ENCODE data around the gene FHDC1. TPM values are rescaled to one million over a fixed set of nuclear protein-coding genes. Genes with fewer than 3 reads are reported as not detected.
A peak's percentile ranks its signal among the peaks of the same experiment; 100 is the strongest.
"Not testable (repeated sequence)": the region's sequence is repeated elsewhere in the genome, so short reads cannot be mapped to it uniquely, and the experiment has no call there.

FHDC1 gene, protein sequence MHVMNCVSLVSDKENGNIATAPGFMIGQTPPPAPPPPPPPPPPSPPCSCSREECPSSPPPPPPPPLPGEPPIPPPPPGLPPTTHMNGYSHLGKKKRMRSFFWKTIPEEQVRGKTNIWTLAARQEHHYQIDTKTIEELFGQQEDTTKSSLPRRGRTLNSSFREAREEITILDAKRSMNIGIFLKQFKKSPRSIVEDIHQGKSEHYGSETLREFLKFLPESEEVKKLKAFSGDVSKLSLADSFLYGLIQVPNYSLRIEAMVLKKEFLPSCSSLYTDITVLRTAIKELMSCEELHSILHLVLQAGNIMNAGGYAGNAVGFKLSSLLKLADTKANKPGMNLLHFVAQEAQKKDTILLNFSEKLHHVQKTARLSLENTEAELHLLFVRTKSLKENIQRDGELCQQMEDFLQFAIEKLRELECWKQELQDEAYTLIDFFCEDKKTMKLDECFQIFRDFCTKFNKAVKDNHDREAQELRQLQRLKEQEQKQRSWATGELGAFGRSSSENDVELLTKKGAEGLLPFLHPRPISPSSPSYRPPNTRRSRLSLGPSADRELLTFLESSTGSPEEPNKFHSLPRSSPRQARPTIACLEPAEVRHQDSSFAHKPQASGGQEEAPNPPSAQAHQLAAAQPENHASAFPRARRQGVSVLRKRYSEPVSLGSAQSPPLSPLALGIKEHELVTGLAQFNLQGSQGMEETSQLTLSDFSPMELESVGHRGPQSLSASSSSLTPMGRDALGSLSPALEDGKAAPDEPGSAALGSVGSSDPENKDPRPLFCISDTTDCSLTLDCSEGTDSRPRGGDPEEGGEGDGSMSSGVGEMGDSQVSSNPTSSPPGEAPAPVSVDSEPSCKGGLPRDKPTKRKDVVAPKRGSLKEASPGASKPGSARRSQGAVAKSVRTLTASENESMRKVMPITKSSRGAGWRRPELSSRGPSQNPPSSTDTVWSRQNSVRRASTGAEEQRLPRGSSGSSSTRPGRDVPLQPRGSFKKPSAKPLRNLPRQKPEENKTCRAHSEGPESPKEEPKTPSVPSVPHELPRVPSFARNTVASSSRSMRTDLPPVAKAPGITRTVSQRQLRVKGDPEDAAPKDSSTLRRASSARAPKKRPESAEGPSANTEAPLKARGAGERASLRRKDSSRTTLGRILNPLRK
- total RNA-seq (0.20 TPM), polyA plus RNA-seq (not detected)

DNA sequence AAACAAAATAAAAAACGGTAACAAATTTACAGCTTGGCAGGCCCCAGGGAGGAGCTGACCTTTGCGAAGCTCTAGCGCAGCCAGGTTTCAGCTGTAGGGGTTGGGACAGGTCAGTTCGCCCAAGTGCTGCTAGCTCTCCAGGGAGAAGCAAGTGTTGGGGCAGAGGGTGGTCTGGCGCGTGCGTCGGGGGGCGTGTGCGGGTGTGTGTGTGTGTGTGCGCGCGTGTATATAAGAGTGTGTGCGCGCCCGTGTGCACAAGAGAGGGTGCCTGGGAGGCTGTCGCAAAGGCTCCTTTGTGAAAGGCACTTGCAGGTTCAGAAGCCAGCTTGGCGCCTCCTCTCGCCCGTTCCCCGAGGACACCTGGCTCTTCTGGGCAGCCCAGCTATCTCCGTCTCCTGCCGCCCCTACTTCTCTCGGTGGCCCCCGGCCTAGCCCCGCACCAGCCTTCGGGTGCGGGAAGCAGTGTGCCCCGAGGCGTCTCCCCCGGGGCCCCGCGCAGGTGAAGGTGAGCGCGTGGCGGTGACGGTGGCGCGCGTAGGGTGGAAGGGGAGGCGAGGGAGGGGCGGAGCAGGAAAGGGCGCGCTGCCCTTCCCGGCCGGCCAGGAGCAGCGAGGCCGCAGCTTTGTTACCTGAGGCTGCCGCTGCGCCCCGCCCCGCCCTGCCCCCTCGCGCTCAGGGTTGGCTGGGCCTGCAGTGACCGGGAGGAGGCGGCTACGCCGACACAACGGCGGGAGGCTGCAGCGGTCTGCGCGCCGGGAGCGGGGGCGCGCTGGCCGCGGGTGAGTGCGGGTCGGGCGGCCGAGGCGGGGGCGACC, at the start of gene FHDC1:
Gene FHDC1 (plus strand): TSS at position 693 of the 815 bp plus-strand sequence. CDS start 6,735 bp downstream, outside the sequence.
- DNase-seq (peak in 1 of 3 donors; percentile 41), ATAC-seq (ENCODE audit: low read depth in 2 of 2) (peak in 1 of 2 donors; percentile 38)
- Histone ChIP-seq H3K27me3 (ENCODE audit: control insufficient read depth, insufficient read depth, low read length) (peaks cover 38% of the 10 kb centered on the region), H3K4me3 (ENCODE audit: low read depth, low read length) (no peak within 1 kb of the TSS), H3K27ac (ENCODE audit: insufficient read depth, low read length, poor library complexity, severe bottlenecking) (no peak within 1 kb of the TSS), H3K36me3 (ENCODE audit: control insufficient read depth, insufficient read depth, low read length) (no peaks in the 10 kb centered on the region), H3K9me3 (ENCODE audit: control insufficient read depth in 2 of 2, low read length in 2 of 2) (no peaks in the 10 kb centered on the region), H3K4me1 (ENCODE audit: control insufficient read depth, insufficient read depth, low read length, poor library complexity, severe bottlenecking) (peaks cover 32% of the 10 kb centered on the region)
- Mint-ChIP-seq H3K36me3 (no peaks in the 10 kb centered on the region), H3K27ac (peak within 1 kb of the TSS in 1 of 3 donors; percentile 9), H3K4me3 (peak within 1 kb of the TSS; percentile 35 to 76 (median 60)), H3K9me3 (peaks cover 0 to 4% (median 0%) of the 10 kb centered on the region in 7 donors), H3K4me1 (peaks cover 3 to 24% (median 14%) of the 10 kb centered on the region in 4 donors), H3K27me3 (peaks cover 64% of the 10 kb centered on the region)

DNA sequence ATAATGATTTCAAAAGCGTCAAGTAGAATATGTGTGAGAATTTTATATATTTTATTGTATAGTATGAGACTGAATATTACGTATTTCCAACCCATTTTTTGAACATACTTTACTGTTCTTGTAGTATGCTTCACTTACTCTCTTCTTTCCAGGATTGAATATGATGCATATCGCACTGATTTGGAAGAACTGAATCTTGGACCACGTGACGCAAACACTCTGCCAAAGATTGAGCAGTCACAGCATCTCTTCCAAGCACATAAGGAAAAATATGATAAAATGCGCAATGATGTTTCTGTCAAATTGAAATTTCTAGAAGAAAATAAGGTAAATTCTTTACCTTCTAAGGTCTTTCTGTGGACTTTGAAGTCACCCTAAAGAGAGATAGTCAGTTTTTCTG, 48.1 kb upstream of the FHDC1 start:
- H3K4me1 Mint-ChIP-seq: peaks cover 0 to 3% (median 0%) of the 10 kb centered on the region in 4 donors
- Histone ChIP-seq H3K36me3 (ENCODE audit: control insufficient read depth, insufficient read depth, low read length) (peaks cover 8% of the 10 kb centered on the region), H3K9me3 (ENCODE audit: control insufficient read depth in 2 of 2, low read length in 2 of 2) (no peaks in the 10 kb centered on the region), H3K27me3 (ENCODE audit: control insufficient read depth, insufficient read depth, low read length) (no peaks in the 10 kb centered on the region), H3K4me1 (ENCODE audit: control insufficient read depth, insufficient read depth, low read length, poor library complexity, severe bottlenecking) (no peaks in the 10 kb centered on the region), H3K4me3 (ENCODE audit: low read depth, low read length) (no peak overlapping the region), H3K27ac (ENCODE audit: insufficient read depth, low read length, poor library complexity, severe bottlenecking) (no peak overlapping the region)
- DNase-seq (no peak), ATAC-seq (ENCODE audit: low read depth in 2 of 2) (no peak)
- H3K27me3 Mint-ChIP-seq: no peaks in the 10 kb centered on the region
- H3K27ac Mint-ChIP-seq: no peak overlapping the region
- H3K4me3 Mint-ChIP-seq: no peak overlapping the region
- peaks cover 27% of the 10 kb centered on the region for H3K36me3 Mint-ChIP-seq
- no peaks in the 10 kb centered on the region for H3K9me3 Mint-ChIP-seq

DNA sequence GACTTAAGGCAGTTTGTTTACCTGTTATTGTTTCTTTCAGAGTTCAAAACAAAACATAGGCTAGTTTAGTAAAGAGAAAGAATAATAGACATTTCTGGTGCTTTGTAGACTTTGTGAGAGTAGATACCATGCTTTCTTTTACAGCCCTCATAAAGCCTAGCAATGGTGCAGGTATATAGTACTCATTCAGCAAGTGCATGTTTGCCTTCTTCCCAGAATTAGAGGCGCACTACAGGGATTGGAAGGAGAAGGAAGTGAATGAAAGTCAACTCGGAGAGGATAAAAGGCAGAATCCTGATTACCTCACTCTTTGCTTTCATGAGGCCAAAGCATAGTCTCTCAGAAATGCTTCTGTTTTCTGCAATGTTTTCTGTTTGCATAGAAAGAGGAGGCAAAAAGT, 43.1 kb upstream of the FHDC1 start:
- no peak for DNase-seq
- H3K4me3 Mint-ChIP-seq: no peak overlapping the region
- ATAC-seq (ENCODE audit: low read depth in 2 of 2): no peak
- H3K27me3 Mint-ChIP-seq: no peaks in the 10 kb centered on the region
- Histone ChIP-seq H3K36me3 (ENCODE audit: control insufficient read depth, insufficient read depth, low read length) (peaks cover 3% of the 10 kb centered on the region), H3K27ac (ENCODE audit: insufficient read depth, low read length, poor library complexity, severe bottlenecking) (no peak overlapping the region), H3K27me3 (ENCODE audit: control insufficient read depth, insufficient read depth, low read length) (no peaks in the 10 kb centered on the region), H3K4me1 (ENCODE audit: control insufficient read depth, insufficient read depth, low read length, poor library complexity, severe bottlenecking) (no peaks in the 10 kb centered on the region), H3K4me3 (ENCODE audit: low read depth, low read length) (no peak overlapping the region), H3K9me3 (ENCODE audit: control insufficient read depth in 2 of 2, low read length in 2 of 2) (no peaks in the 10 kb centered on the region)
- no peak overlapping the region for H3K27ac Mint-ChIP-seq
- peaks cover 0 to 8% (median 0%) of the 10 kb centered on the region in 4 donors for H3K4me1 Mint-ChIP-seq
- H3K36me3 Mint-ChIP-seq: peaks cover 31% of the 10 kb centered on the region
- H3K9me3 Mint-ChIP-seq: no peaks in the 10 kb centered on the region

DNA sequence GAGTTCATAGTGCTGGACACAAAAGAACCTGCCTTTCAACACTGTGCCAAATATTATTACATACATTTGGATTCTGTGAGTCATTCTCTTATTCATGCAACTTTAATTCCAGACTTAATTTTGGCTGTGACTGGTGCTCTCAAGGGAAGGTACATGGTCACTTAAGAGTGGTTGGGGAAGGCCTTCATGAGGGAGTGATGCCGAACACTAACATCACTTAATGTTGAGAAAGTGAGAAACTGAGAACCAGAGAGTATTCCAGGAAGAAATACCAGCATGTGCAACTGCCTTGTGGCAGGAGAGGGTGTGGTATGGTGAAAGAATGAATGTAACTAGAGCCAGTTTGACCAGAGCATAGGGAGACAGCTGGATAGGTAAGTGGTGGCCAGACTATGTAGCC, 41.5 kb upstream of the FHDC1 start:
- no peaks in the 10 kb centered on the region for H3K9me3 ChIP-seq (ENCODE audit: control insufficient read depth in 2 of 2, low read length in 2 of 2)
- Mint-ChIP-seq H3K27ac (peak overlapping the region in 1 of 3 donors; percentile 37), H3K4me1 (peaks cover 0 to 8% (median 0%) of the 10 kb centered on the region in 4 donors), H3K9me3 (no peaks in the 10 kb centered on the region), H3K27me3 (no peaks in the 10 kb centered on the region), H3K36me3 (peaks cover 36% of the 10 kb centered on the region), H3K4me3 (no peak overlapping the region)
- peaks cover 3% of the 10 kb centered on the region for H3K36me3 ChIP-seq (ENCODE audit: control insufficient read depth, insufficient read depth, low read length)
- DNase-seq (no peak), ATAC-seq (ENCODE audit: low read depth in 2 of 2) (no peak)
- no peak overlapping the region for H3K27ac ChIP-seq (ENCODE audit: insufficient read depth, low read length, poor library complexity, severe bottlenecking)
- no peaks in the 10 kb centered on the region for H3K27me3 ChIP-seq (ENCODE audit: control insufficient read depth, insufficient read depth, low read length)
- no peak overlapping the region for H3K4me3 ChIP-seq (ENCODE audit: low read depth, low read length)
- H3K4me1 ChIP-seq (ENCODE audit: control insufficient read depth, insufficient read depth, low read length, poor library complexity, severe bottlenecking): no peaks in the 10 kb centered on the region

DNA sequence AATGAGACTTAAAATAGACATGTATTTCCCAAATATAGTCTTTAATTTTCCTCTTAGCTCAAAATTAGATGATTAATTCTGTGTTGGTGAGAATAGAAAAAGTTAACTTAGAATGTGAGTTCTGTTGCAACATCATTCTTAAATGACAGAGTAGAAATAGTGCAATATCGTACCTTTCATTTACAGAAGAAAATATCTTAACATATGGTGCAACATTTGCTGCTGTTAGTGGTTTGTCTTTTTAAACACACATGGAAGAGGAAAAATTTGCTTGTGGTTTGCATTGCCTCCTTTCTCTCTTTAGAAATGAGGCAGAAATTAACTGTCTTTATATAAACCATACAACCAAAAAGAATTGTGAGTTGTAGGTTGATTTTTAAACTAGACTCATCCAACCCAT, 39.3 kb upstream of the FHDC1 start:
- Mint-ChIP-seq H3K27ac (no peak overlapping the region), H3K4me1 (peaks cover 0 to 5% (median 0%) of the 10 kb centered on the region in 4 donors), H3K4me3 (no peak overlapping the region), H3K9me3 (no peaks in the 10 kb centered on the region), H3K27me3 (no peaks in the 10 kb centered on the region), H3K36me3 (peaks cover 26% of the 10 kb centered on the region)
- H3K4me3 ChIP-seq (ENCODE audit: low read depth, low read length): no peak overlapping the region
- no peaks in the 10 kb centered on the region for H3K27me3 ChIP-seq (ENCODE audit: control insufficient read depth, insufficient read depth, low read length)
- H3K4me1 ChIP-seq (ENCODE audit: control insufficient read depth, insufficient read depth, low read length, poor library complexity, severe bottlenecking): no peaks in the 10 kb centered on the region
- ATAC-seq (ENCODE audit: low read depth in 2 of 2): no peak
- no peaks in the 10 kb centered on the region for H3K36me3 ChIP-seq (ENCODE audit: control insufficient read depth, insufficient read depth, low read length)
- H3K27ac ChIP-seq (ENCODE audit: insufficient read depth, low read length, poor library complexity, severe bottlenecking): no peak overlapping the region
- H3K9me3 ChIP-seq (ENCODE audit: control insufficient read depth in 2 of 2, low read length in 2 of 2): no peaks in the 10 kb centered on the region
- no peak for DNase-seq

DNA sequence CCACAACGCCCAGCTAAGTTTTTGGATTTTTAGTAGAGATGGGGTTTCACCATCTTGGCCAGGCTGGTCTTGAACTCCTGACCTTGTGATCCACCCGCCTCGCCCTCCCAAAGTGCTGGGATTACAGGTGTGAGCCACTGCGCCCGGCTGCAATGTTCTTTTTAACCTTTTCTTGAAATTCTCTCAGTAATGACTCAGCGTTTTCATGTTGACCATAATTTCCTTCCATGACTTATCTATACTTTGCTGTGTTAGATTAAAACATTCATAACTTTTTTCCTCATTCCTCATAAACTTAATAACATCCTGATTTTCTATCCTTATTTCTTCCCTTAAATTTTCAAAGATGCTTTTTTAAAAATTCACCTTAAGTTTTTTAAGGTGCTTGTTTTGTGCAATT, 38.0 kb upstream of the FHDC1 start:
- H3K36me3 Mint-ChIP-seq: peaks cover 14% of the 10 kb centered on the region
- H3K4me3 ChIP-seq (ENCODE audit: low read depth, low read length); H3K4me3 Mint-ChIP-seq; H3K4me1 ChIP-seq (ENCODE audit: control insufficient read depth, insufficient read depth, low read length, poor library complexity, severe bottlenecking); H3K27ac Mint-ChIP-seq; ATAC-seq (ENCODE audit: low read depth in 2 of 2); H3K27me3 Mint-ChIP-seq; DNase-seq; H3K4me1 Mint-ChIP-seq; H3K27me3 ChIP-seq (ENCODE audit: control insufficient read depth, insufficient read depth, low read length); H3K27ac ChIP-seq (ENCODE audit: insufficient read depth, low read length, poor library complexity, severe bottlenecking); H3K9me3 ChIP-seq (ENCODE audit: control insufficient read depth in 2 of 2, low read length in 2 of 2); H3K36me3 ChIP-seq (ENCODE audit: control insufficient read depth, insufficient read depth, low read length); H3K9me3 Mint-ChIP-seq: not testable (repeated sequence)

DNA sequence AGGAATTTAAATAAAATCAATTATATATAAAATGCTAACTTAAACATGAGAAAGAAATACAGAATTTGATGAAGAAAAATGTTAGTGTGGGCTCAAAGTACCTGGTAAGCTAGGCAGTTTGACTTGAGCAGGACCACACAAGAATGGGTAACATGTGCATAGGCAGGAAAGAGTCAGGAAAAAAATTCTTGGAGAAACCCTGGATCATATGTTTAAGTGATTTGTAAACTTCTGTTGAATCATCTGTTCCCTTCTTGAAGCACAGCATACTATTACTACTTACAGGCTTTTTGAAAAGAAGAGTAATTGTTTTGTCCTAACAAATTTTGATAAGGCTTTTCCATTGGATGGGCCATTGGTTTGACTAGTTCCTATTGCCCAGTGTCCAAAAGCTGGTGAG, 37.5 kb upstream of the FHDC1 start:
- Histone ChIP-seq H3K27me3 (ENCODE audit: control insufficient read depth, insufficient read depth, low read length) (no peaks in the 10 kb centered on the region), H3K27ac (ENCODE audit: insufficient read depth, low read length, poor library complexity, severe bottlenecking) (no peak overlapping the region), H3K4me1 (ENCODE audit: control insufficient read depth, insufficient read depth, low read length, poor library complexity, severe bottlenecking) (no peaks in the 10 kb centered on the region), H3K4me3 (ENCODE audit: low read depth, low read length) (no peak overlapping the region), H3K36me3 (ENCODE audit: control insufficient read depth, insufficient read depth, low read length) (no peaks in the 10 kb centered on the region), H3K9me3 (ENCODE audit: control insufficient read depth in 2 of 2, low read length in 2 of 2) (no peaks in the 10 kb centered on the region)
- Mint-ChIP-seq H3K27me3 (no peaks in the 10 kb centered on the region), H3K27ac (no peak overlapping the region), H3K9me3 (no peaks in the 10 kb centered on the region), H3K36me3 (peaks cover 10% of the 10 kb centered on the region), H3K4me1 (peaks cover 0 to 5% (median 0%) of the 10 kb centered on the region in 4 donors), H3K4me3 (no peak overlapping the region)
- ATAC-seq (ENCODE audit: low read depth in 2 of 2) (no peak), DNase-seq (no peak)

Measured in CD4-positive, CD25-positive, alpha-beta regulatory T cell (primary cell).